Glutamatergic neuron (in vitro differentiated cells): Measurements from ENCODE around the gene COPS4. TPM values are rescaled to one million over a fixed set of nuclear protein-coding genes. Genes with fewer than 3 reads are reported as not detected.
"Not testable (repeated sequence)": the region's sequence is repeated elsewhere in the genome, so short reads cannot be mapped to it uniquely, and the experiment has no call there.

Source experiments
- DNase-seq: peaks from one replicate; pipeline ENCODE4 v3.0.0; 2022
- H3K27ac Mint-ChIP-seq: one replicate; pipeline ENCODE4 v1.8.0; 2020; ENCODE audit warnings: mild to moderate bottlenecking, mixed read lengths, inconsistent platforms; ENCODE audit not compliant: unreplicated experiment
- H3K27me3 Mint-ChIP-seq: one replicate; pipeline ENCODE4 v1.8.0; 2020; ENCODE audit warnings: mild to moderate bottlenecking, moderate library complexity, mixed read lengths, inconsistent platforms; ENCODE audit not compliant: unreplicated experiment
- H3K36me3 Mint-ChIP-seq: one replicate; pipeline ENCODE4 v1.8.0; 2020; ENCODE audit warnings: mild to moderate bottlenecking, mixed read lengths, inconsistent platforms; ENCODE audit not compliant: unreplicated experiment
- H3K4me1 Mint-ChIP-seq: one replicate; pipeline ENCODE4 v1.8.0; 2020; ENCODE audit warnings: mild to moderate bottlenecking, low read depth, mixed read lengths, inconsistent platforms; ENCODE audit not compliant: unreplicated experiment
- H3K4me3 Mint-ChIP-seq: one replicate; pipeline ENCODE4 v1.8.0; 2020; ENCODE audit warnings: mild to moderate bottlenecking, mixed read lengths, inconsistent platforms; ENCODE audit not compliant: unreplicated experiment
- H3K9me3 Mint-ChIP-seq: one replicate; pipeline ENCODE4 v1.8.0; 2020; ENCODE audit warnings: mild to moderate bottlenecking, moderate library complexity, mixed read lengths, inconsistent platforms; ENCODE audit not compliant: unreplicated experiment
- long read RNA-seq: library from polyadenylated mRNA; unstranded; transcript quantifications from one replicate; pipeline ENCODE4 v2.0.0, GENCODE V29; 2020; ENCODE audit not compliant: unreplicated experiment
- total RNA-seq: library from RNA; stranded (reverse); fragmentation: NEBNext Ultra II Directional; extraction: Animal tissue kit (Norgen Biotek cat#: 25700); gene quantifications from one replicate; pipeline ENCODE4 v1.2.1, GENCODE V29; 2021; ENCODE audit not compliant: unreplicated experiment
- TF ChIP-seq, protein P1 (sequence below): fragments of 200-600 bp; sonication (generic); IDR thresholded peaks from one replicate; pipeline ENCODE4 v1.5.0; 2021; ENCODE audit not compliant: partially characterized antibody, unreplicated experiment

COPS4 gene
- 35.2 TPM for total RNA-seq
- long read RNA-seq, transcript COPS4-201 (10 exons, 1,744 nt), result major isoform, 42 of 44 reads
- long read RNA-seq, partial matches to known transcripts, result 0 of 44 reads
- long read RNA-seq, other reads (novel, unspliced or antisense), result 1 of 44 reads

DNA sequence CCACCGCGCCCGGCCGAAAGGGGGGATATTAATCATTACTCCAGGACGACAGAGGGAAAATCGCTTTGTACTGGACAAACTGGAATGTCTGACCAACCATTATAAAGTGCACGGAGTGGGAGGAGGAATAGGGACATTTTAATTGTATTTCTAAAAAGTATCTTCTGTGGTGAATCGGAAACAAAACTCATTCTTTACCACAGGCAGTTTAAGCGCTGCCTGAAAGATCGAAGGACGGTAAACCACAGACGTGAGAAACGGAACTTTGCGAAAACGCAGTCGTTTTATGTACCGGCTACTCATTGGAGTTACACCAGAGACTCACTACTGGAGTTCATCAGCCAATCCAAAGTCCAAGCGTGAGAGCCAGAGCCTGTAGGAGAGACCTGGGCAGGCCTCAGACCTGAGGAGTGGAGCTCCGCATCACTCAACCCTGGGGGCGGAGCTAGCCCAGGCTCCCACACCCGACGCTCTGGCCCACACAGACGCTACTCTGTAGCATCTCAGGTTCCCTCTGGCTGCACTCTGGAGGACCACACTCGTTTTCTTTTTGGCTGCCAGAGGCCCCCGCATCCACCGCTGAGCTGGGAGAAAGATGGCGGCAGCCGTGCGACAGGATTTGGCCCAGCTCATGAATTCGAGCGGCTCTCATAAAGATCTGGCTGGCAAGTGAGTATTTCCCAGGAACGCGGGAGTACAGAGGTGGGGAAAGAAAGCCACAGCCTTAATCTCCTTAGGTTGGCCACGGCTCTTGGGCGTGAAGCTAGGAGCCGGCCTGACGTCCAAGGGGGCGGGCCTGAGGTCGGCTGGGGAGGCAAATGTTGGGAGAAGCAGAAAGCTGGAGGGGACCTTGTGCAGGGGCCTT lies at the start of gene COPS4:
COPS4 (plus strand) TSS at position 554 of the 865 bp plus-strand sequence; CDS start at position 596, 42 bp downstream.
- peaks cover 5% of the 10 kb centered on the region for H3K4me1 Mint-ChIP-seq
- no peaks in the 10 kb centered on the region for H3K36me3 Mint-ChIP-seq
- DNase-seq, result peak; percentile 92
- peak within 1 kb of the TSS; percentile 99 for H3K4me3 Mint-ChIP-seq
- H3K27ac Mint-ChIP-seq, result peak within 1 kb of the TSS; percentile 92
- TF ChIP-seq, protein P1, sequence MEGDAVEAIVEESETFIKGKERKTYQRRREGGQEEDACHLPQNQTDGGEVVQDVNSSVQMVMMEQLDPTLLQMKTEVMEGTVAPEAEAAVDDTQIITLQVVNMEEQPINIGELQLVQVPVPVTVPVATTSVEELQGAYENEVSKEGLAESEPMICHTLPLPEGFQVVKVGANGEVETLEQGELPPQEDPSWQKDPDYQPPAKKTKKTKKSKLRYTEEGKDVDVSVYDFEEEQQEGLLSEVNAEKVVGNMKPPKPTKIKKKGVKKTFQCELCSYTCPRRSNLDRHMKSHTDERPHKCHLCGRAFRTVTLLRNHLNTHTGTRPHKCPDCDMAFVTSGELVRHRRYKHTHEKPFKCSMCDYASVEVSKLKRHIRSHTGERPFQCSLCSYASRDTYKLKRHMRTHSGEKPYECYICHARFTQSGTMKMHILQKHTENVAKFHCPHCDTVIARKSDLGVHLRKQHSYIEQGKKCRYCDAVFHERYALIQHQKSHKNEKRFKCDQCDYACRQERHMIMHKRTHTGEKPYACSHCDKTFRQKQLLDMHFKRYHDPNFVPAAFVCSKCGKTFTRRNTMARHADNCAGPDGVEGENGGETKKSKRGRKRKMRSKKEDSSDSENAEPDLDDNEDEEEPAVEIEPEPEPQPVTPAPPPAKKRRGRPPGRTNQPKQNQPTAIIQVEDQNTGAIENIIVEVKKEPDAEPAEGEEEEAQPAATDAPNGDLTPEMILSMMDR, result no peak
- peaks cover 2% of the 10 kb centered on the region for H3K9me3 Mint-ChIP-seq
- peaks cover 2% of the 10 kb centered on the region for H3K27me3 Mint-ChIP-seq

DNA sequence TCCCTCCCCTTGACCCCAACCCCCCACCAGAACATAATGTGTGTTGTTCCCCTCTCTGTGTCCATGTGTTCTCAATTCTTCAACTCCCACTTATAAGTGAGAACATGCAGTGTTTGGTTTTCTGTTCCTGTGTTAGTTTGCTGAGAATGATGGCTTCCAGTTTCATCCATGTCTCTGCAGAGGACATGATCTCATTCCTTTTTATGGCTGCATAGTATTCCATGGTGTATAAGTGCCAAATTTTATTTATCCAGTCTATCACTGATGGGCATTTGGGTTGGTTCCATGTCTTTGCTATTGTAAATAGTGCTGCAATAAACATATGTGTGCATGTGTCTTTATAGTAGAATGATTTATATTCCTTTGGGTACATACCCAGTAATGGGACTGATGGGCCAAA lies 47.5 kb upstream of the COPS4 start:
- not testable (repeated sequence) for DNase-seq, H3K36me3 Mint-ChIP-seq, H3K4me1 Mint-ChIP-seq, H3K9me3 Mint-ChIP-seq, H3K27me3 Mint-ChIP-seq, H3K4me3 Mint-ChIP-seq, H3K27ac Mint-ChIP-seq

DNA sequence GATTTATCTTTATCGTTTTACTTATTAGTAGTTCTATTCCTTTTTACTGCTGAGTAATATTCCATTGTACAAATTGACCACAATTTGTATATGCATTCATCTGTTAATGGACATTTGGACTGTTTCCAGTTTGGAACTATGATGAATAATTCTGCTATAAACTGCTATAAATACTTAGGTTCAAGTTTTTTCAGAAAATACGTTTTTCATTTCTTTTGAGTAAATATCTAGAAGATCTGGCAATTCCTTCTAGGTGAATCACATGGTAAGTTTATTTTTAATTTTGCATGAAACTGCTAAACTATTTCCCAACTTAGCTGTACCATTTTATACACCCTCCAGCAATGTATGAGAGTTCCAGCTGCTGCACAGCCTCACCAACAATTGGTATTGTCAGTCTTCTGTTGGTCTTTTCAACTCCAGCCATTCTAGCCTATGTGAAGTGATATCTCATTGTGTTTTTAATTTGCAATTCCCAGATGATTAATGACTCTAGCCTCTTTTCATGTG lies 46.6 kb upstream of the COPS4 start:
- DNase-seq, result no peak
- Mint-ChIP-seq H3K9me3 (no peaks in the 10 kb centered on the region), H3K27ac (no peak overlapping the region), H3K36me3 (no peaks in the 10 kb centered on the region), H3K4me3 (no peak overlapping the region), H3K4me1 (no peaks in the 10 kb centered on the region), H3K27me3 (no peaks in the 10 kb centered on the region)
- TF ChIP-seq, protein P1, result no peak

DNA sequence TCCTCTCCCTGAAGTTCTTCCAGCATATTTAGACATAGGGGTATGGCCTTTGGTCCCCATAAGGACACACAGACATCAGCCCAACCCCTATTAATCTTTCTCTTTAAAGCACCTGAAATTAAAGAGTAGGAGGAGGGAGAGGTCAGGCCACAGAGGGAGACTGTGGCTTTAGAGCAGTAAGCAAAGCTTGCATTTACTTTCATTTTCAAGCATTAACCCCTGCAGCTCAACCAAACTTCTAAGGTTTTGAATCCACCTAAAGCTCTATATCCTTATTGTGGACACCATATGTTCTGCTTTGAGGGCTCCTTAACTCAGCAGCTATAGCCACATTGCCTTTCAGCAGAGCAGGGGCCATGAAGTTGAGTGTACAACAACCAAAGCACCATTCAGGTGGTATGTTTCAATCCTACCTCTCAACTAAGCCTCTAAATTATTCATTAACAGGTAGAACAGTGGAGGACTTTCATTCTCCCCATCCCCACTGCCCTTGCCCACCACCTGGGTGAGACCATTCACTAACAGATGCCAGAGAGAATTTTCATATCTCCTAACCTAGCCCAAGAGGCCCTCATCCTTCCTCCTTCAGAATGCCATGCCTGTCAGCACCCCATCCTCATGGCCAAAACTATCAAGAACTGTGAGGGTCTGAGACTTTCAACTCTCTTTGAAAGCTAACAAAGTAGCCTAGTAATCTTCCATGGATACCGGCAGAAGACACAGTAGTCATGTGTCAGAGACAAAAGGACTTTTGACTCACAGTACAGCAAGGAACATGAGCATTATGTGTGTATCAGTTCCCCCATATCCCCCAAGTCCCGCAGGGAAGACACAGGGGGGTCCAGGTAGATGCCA lies 45.2 kb upstream of the COPS4 start:
- Mint-ChIP-seq H3K4me3 (no peak overlapping the region), H3K36me3 (no peaks in the 10 kb centered on the region), H3K27me3 (no peaks in the 10 kb centered on the region), H3K4me1 (no peaks in the 10 kb centered on the region), H3K9me3 (no peaks in the 10 kb centered on the region), H3K27ac (no peak overlapping the region)
- TF ChIP-seq, protein P1, result no peak
- DNase-seq, result no peak

DNA sequence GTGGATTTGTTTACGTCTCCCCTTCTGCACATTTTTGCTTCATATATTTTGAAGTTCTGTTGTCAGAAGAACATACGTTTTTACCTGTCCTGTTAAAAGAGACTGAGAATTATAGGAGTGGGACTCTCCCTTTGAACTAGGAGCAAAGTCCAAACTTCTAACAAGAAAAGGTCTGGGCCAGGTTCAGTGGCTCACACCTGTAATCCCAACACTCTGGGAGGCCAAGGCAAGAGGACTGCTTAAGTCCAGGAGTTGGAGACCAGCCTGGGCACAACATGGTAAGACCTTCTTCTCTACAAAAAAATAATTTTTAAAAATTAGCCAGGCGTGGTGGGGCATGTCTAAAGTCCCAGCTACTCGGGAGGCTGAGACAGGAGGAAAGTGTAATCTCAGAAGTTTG lies 40.1 kb upstream of the COPS4 start:
- TF ChIP-seq, protein P1, result no peak
- no peaks in the 10 kb centered on the region for H3K36me3 Mint-ChIP-seq
- H3K27me3 Mint-ChIP-seq, result no peaks in the 10 kb centered on the region
- H3K9me3 Mint-ChIP-seq, result no peaks in the 10 kb centered on the region
- H3K27ac Mint-ChIP-seq, result no peak overlapping the region
- DNase-seq, result no peak
- H3K4me3 Mint-ChIP-seq, result no peak overlapping the region
- no peaks in the 10 kb centered on the region for H3K4me1 Mint-ChIP-seq
